OCI-LY3 (cell line): ENCODE results near the gene GLP2R.

ENCODE experiments used
- H2AFZ ChIP-seq: fragments of 200-600, 300-600 bp; shearing (Covaris generic); 2 replicates; pipeline ENCODE4 v1.6.0; 2014; ENCODE audit warnings: antibody characterized with exemption, low read depth, low read length
- H3K27ac ChIP-seq: fragments of 200-600, 300-600 bp; sonication (generic); 2 replicates; pipeline ENCODE4 v1.5.1; 2014; ENCODE audit warnings: mild to moderate bottlenecking, low read length, moderate library complexity, mixed read lengths
- H3K27me3 ChIP-seq: fragments of 200-600, 300-600 bp; sonication (generic); 2 replicates; pipeline ENCODE4 v1.6.1; 2014; ENCODE audit warnings: low read depth, low read length, mixed read lengths
- H3K36me3 ChIP-seq: fragments of 200-600, 300-600 bp; sonication (generic); replicated peaks from 2 replicates; pipeline ENCODE3; 2014; ENCODE audit warnings: low read depth, low read length, mixed read lengths
- H3K4me1 ChIP-seq: fragments of 300-600, 200-600 bp; sonication (generic); 2 replicates; pipeline ENCODE4 v1.6.1; 2014; ENCODE audit warnings: low read length, mixed read lengths
- H3K4me2 ChIP-seq: fragments of 200-600, 300-600 bp; sonication (generic); 2 replicates; pipeline ENCODE4 v1.6.1; 2014; ENCODE audit warnings: low read length, mixed read lengths
- H3K4me3 ChIP-seq: fragments of 300-600, 200-600 bp; sonication (generic); 2 replicates; pipeline ENCODE4 v1.5.1; 2014; ENCODE audit warnings: antibody characterized with exemption, mild to moderate bottlenecking, low read length, moderate library complexity
- H3K79me2 ChIP-seq: fragments of 300-600, 200-600 bp; shearing (Covaris generic); 2 replicates; pipeline ENCODE4 v1.6.1; 2014; ENCODE audit warnings: mild to moderate bottlenecking, low read length, mixed read lengths
- H3K9ac ChIP-seq: fragments of 300-600, 200-600 bp; shearing (Covaris generic); 2 replicates; pipeline ENCODE4 v1.6.0; 2014; ENCODE audit warnings: mild to moderate bottlenecking, low read length, moderate library complexity
- H3K9me3 ChIP-seq: fragments of 200-600, 300-600 bp; shearing (Covaris generic); 2 replicates; pipeline ENCODE4 v1.6.1; 2014; ENCODE audit warnings: low read length, mixed read lengths; ENCODE audit not compliant: insufficient read depth
- H4K20me1 ChIP-seq: fragments of 200-600, 300-600 bp; sonication (generic); 2 replicates; pipeline ENCODE4 v1.6.1; 2016; ENCODE audit warnings: low read length, mixed read lengths; ENCODE audit not compliant: insufficient read depth
- CTCF ChIP-seq: fragments of 200-600, 300-600 bp; sonication (generic); IDR thresholded peaks from 2 replicates; pipeline ENCODE4 v1.5.1; 2014; ENCODE audit warnings: antibody characterized with exemption, low read length, low read depth
- EZH2phosphoT487 ChIP-seq: fragments of 200-600 bp; shearing (Covaris generic); IDR thresholded peaks from 2 replicates; pipeline ENCODE4 v1.6.1; 2018; ENCODE audit warnings: antibody characterized with exemption, mixed run types, low read depth

GLP2R gene

DNA sequence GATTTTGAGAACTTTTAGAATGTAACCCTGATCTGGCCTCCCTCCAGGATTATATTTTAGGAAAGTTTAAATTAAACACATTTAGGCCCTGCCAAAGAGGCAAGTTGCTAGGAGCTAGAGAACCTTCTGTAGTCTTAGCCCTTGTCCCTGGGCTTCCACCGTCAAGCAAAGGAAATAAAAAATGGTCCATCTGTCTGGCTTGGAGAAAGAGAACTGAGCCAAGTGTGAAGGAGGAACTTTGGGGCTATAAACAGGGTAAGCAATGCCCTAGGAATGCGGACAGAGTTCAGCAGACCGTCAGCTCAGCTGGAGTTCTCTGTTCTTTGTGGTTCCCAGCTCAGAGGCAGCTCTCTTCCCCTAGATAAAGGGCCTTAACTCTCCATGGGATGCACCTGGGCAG is 49.7 kb downstream of the GLP2R start:
- H3K4me1 ChIP-seq: no peaks in the 10 kb centered on the region
- TF ChIP-seq CTCF (no peak), EZH2phosphoT487 (no peak)
- no peak overlapping the region for H2AFZ ChIP-seq
- no peak overlapping the region for H3K27ac ChIP-seq
- no peaks in the 10 kb centered on the region for H3K79me2 ChIP-seq
- H4K20me1 ChIP-seq: no peaks in the 10 kb centered on the region
- no peak overlapping the region for H3K4me2 ChIP-seq
- no peak overlapping the region for H3K4me3 ChIP-seq
- no peaks in the 10 kb centered on the region for H3K27me3 ChIP-seq
- H3K36me3 ChIP-seq: no peaks in the 10 kb centered on the region
- no peaks in the 10 kb centered on the region for H3K9me3 ChIP-seq
- H3K9ac ChIP-seq: no peak overlapping the region

- Histone ChIP-seq H3K4me1 (no peaks in the 10 kb centered on the region), H3K27ac (no peak overlapping the region), H3K9ac (no peak overlapping the region), H3K4me2 (no peak overlapping the region), H4K20me1 (no peaks in the 10 kb centered on the region), H3K79me2 (no peaks in the 10 kb centered on the region), H3K9me3 (no peaks in the 10 kb centered on the region), H2AFZ (no peak overlapping the region), H3K36me3 (no peaks in the 10 kb centered on the region), H3K4me3 (no peak overlapping the region), H3K27me3 (no peaks in the 10 kb centered on the region)
- no peak for TF ChIP-seq CTCF
- TF ChIP-seq EZH2phosphoT487: no peak
Measured at GRCh38 chr17:9878356-9878755, 52.6 kb downstream of the GLP2R start.

DNA sequence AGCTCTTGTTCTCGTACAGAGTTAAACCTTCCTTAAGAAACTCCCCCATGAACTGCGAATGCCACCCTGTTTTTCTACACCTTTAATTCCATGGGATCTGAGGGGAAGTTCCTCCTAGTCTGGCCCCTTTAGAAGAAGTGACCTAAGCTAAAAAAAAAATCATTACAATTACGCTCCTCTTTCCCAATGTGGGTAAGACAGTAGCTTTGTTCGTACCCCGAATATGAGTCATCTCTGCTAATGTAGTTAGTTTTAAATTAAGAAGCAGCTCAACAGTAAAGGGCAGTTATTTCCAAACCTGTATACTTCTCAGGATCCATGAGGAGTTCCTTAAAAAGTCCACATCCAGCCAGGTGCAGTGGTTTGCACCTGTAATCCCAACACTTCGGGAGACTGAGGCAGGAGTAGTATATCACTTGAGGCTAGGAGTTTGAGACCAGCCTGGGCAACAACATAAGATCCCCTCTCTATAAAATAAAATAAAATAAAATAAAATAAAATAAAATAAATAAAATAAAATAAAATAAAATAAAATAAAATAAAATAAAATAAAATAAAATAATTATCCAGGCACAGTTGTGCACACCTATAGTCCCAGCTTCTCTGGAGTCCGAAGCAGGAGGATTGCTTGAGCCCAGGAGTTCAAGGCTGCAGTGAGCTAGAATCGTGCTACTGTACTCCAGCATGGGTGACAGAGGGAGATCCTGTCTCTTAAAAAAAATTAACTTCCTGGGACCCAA is 53.2 kb downstream of the GLP2R start:
- no peak overlapping the region for H2AFZ ChIP-seq
- no peak overlapping the region for H3K9ac ChIP-seq
- no peak overlapping the region for H3K27ac ChIP-seq
- no peak for TF ChIP-seq CTCF
- TF ChIP-seq EZH2phosphoT487: no peak
- no peaks in the 10 kb centered on the region for H3K27me3 ChIP-seq
- no peak overlapping the region for H3K4me3 ChIP-seq
- H3K4me1 ChIP-seq: no peaks in the 10 kb centered on the region
- no peak overlapping the region for H3K4me2 ChIP-seq
- no peaks in the 10 kb centered on the region for H3K9me3 ChIP-seq
- no peaks in the 10 kb centered on the region for H3K36me3 ChIP-seq
- H4K20me1 ChIP-seq: no peaks in the 10 kb centered on the region
- H3K79me2 ChIP-seq: no peaks in the 10 kb centered on the region

GRCh38 chr17:9880582-9880999 is 54.9 kb downstream of the GLP2R start:
- Histone ChIP-seq H3K4me2 (no peak overlapping the region), H3K9ac (no peak overlapping the region), H3K4me3 (no peak overlapping the region), H3K9me3 (no peaks in the 10 kb centered on the region), H3K4me1 (no peaks in the 10 kb centered on the region), H3K27me3 (no peaks in the 10 kb centered on the region), H2AFZ (no peak overlapping the region), H3K27ac (no peak overlapping the region), H3K36me3 (no peaks in the 10 kb centered on the region), H3K79me2 (no peaks in the 10 kb centered on the region), H4K20me1 (no peaks in the 10 kb centered on the region)
- TF ChIP-seq CTCF (no peak), EZH2phosphoT487 (no peak)
